Subcutaneous adipose tissue (tissue), 4 donors: ENCODE results near the gene PPP1R18. TPM values are rescaled to one million over a fixed set of nuclear protein-coding genes. Genes with fewer than 3 reads are reported as not detected.

Experiments
- total RNA-seq, 4 donors: library from RNA; depleted of rRNA; stranded (reverse); fragments of >200 nt; gene quantifications; one replicate each; pipeline ENCODE4 v1.1.0, GENCODE V29; 2016
- TF ChIP-seq, protein P1 (sequence below): fragments of 450-650 bp; IDR thresholded peaks from one replicate; pipeline ENCODE4 v1.5.1; 2016; ENCODE audit warnings: low read depth, mild to moderate bottlenecking, control low read depth, antibody characterized with exemption, moderate library complexity

PPP1R18 gene
- total RNA-seq, 4 donors from 2014 or later = 29.2 to 43.9 (median 40.0) TPM

GRCh38 chr6:30719356-30719755, 32.9 kb upstream of the PPP1R18 start:
- TF ChIP-seq, protein P1, sequence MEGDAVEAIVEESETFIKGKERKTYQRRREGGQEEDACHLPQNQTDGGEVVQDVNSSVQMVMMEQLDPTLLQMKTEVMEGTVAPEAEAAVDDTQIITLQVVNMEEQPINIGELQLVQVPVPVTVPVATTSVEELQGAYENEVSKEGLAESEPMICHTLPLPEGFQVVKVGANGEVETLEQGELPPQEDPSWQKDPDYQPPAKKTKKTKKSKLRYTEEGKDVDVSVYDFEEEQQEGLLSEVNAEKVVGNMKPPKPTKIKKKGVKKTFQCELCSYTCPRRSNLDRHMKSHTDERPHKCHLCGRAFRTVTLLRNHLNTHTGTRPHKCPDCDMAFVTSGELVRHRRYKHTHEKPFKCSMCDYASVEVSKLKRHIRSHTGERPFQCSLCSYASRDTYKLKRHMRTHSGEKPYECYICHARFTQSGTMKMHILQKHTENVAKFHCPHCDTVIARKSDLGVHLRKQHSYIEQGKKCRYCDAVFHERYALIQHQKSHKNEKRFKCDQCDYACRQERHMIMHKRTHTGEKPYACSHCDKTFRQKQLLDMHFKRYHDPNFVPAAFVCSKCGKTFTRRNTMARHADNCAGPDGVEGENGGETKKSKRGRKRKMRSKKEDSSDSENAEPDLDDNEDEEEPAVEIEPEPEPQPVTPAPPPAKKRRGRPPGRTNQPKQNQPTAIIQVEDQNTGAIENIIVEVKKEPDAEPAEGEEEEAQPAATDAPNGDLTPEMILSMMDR = no peak

GRCh38 chr6:30717129-30717844, 30.8 kb upstream of the PPP1R18 start, which contains the start of gene MDC1:
Gene MDC1 (minus strand): TSS chr6:30717281. CDS start chr6:30715175, 2,106 bp downstream.
- TF ChIP-seq, protein P1 = no peak

GRCh38 chr6:30716879-30717128, 30.4 kb upstream of the PPP1R18 start:
- TF ChIP-seq, protein P1 = no peak

DNA sequence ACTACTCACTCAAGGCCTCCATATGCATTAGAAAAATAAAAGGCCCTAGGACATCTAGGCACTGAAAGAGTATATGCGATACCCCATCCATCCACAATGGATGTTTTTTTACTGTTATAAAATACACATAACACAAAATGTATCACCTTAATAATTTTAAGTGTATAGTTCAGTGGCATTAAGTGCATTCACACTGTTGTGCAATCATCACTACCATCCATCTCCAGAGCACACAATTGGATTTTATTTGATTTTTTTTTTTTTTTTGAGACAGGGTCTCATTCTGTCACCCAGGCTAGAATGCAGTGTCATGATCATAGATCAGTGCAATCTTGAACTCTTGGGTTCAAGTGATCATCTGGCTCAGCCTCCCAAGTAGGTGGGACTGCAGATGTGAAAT, 27.8 kb upstream of the PPP1R18 start:
- TF ChIP-seq, protein P1 = no peak

DNA sequence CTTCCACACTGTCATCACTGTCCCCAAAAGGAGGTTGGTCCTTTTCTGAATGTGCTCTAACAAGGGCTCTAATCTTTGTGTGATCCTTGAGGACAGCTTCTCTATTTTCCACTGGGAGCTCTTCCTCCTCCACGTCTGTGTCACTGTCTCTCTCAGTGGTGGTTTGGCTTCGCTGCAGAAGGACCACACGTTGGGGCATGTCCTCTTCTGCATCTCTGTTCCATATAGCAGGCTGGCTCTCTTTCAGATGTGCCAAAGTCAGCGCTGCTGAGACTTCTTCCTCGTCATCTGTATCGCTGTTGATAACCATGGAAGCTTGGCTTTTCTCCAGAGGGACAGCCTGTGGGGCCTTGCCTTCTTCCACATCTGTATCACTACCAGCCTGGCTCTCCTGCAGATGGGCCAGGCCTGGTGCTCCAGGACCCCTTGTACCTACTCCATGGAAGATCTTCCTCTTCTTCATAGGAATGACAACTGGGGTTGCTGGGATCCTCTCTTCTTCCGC, 26.0 kb upstream of the PPP1R18 start:
- TF ChIP-seq, protein P1 = no peak

DNA sequence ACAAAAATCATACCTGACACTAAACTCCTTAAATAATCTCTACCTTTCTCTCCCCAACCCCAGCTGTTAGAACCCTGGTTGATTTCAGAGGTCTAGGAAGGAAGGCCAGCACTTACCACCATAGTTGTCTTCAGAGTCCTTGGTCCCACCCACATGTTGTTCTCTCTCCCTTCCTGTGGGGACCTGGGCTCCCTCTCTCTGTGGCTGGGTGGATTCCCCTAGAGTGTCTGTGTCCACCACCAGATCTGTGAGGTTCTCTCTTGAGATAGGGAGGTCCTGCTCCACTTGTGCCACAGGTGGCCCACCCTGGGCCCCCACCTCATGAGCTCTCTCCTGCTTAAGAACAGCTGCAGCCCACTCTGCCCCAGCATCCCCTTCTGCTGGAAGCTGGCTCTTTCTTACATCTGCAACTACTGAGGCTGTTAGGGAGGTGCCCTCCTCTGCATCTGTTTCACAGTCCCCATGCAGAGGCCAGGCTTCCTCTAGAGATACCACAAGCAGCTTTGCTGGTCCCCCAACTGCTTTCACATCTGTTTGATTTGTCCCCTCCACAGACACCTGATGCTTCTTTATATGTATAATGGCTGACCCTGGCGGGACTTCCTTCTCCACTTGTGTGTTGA, 25.4 kb upstream of the PPP1R18 start:
- TF ChIP-seq, protein P1 = no peak

GRCh38 chr6:30709101-30709868, 22.8 kb upstream of the PPP1R18 start:
- TF ChIP-seq, protein P1 = no peak
